Measurements from ENCODE around the gene L1CAM. TPM values are rescaled to one million over a fixed set of nuclear protein-coding genes. Genes with fewer than 3 reads are reported as not detected.

L1CAM gene
- total RNA-seq, 2 experiments from 2014 or later = not detected

DNA sequence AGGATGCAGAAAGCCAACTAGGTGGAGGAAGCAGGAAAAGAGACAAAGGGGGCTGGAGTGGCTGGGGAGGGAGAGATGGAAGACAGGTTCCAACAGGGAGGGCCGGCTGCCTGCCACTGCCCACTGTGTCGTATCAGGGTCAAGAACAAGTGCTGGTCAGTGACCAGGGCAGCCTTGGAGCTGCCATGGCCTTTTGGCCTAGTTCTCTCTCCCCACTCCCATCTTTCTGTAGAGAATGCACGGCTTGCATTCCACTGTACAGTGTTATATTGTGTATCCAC, 11.9 kb downstream of the L1CAM start:
- BruUV-seq (replicated peaks) = no TSS peak
- Histone ChIP-seq H3K4me2 (ENCODE audit: low read length) (no peak overlapping the region), H3K9me2 (ENCODE audit: insufficient read depth, low read length) (no peaks in the 10 kb centered on the region), H3K4me1 (ENCODE audit: insufficient read depth, low read length, poor library complexity, severe bottlenecking) (no peaks in the 10 kb centered on the region), H3K4me3 (ENCODE audit: low read depth, low read length, poor library complexity, severe bottlenecking) (no peak overlapping the region), H3K79me2 (ENCODE audit: insufficient read depth, low read depth, low read length) (no peaks in the 10 kb centered on the region), H3K36me3 (ENCODE audit: insufficient read depth, low read length) (no peaks in the 10 kb centered on the region), H4K20me1 (ENCODE audit: insufficient read depth, low read length) (no peaks in the 10 kb centered on the region), H3K9me3 (ENCODE audit: low read length) (no peaks in the 10 kb centered on the region), H3K27ac (ENCODE audit: low read depth, low read length, poor library complexity, severe bottlenecking) (no peak overlapping the region), H2AFZ (ENCODE audit: low read length) (no peak overlapping the region)
- ChIA-PET POLR2A (no interaction called here), CTCF (ENCODE audit: unreplicated experiment) (no interaction called here)
- TF ChIP-seq, protein P1, sequence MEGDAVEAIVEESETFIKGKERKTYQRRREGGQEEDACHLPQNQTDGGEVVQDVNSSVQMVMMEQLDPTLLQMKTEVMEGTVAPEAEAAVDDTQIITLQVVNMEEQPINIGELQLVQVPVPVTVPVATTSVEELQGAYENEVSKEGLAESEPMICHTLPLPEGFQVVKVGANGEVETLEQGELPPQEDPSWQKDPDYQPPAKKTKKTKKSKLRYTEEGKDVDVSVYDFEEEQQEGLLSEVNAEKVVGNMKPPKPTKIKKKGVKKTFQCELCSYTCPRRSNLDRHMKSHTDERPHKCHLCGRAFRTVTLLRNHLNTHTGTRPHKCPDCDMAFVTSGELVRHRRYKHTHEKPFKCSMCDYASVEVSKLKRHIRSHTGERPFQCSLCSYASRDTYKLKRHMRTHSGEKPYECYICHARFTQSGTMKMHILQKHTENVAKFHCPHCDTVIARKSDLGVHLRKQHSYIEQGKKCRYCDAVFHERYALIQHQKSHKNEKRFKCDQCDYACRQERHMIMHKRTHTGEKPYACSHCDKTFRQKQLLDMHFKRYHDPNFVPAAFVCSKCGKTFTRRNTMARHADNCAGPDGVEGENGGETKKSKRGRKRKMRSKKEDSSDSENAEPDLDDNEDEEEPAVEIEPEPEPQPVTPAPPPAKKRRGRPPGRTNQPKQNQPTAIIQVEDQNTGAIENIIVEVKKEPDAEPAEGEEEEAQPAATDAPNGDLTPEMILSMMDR (conservative IDR thresholded peaks at IDR 0.05; ENCODE audit: low read length) = no peak
- no peak for DNase-seq (ENCODE audit: low spot score)
- intact Hi-C loops (cut with micrococcal nuclease; ENCODE audit: unreplicated experiment) = no loop called here

DNA sequence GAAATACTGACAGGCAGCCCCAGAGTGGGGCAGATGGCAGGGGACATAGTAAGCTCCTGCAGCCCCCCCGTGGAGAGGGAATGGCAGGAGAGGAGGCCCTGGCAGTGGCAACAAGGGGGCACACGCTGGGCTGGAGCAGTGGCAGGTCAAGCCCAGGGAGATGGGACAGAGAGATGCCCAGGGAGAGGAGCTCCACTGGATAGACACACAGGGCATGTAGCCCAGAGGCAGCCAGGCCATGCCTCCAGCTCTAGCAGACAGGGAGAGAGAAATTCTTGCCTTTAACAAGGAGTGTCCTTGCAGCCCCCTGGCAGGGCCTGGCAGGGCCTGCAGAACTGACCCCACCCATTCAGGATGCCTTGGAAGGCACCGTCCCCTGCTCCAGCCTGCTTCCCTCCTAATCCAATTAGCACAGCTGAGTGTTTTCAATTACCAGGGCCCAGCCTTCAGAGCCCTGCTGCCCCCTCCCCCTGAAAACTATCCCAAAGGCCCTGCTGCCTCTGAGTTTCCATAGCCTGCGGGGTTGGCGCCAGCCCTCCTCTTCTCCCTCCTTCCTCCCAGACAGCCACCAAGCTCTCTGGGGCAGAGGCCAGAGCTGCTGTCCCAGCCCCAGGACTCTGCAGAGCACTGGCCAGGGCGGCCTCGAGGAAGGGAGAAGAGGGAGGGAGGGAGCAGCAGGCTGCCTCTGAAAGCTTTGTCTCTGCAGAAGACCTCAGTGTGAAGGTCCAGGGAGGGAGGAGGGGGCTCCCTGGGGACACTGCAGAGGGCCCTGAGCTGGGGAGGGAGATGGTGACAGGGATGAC, 12.5 kb downstream of the L1CAM start:
- BruUV-seq (replicated peaks) = no TSS peak
- ChIA-PET POLR2A (no interaction called here), CTCF (ENCODE audit: unreplicated experiment) (no interaction called here)
- no peak overlapping the region for H2AFZ ChIP-seq (ENCODE audit: low read length)
- no peaks in the 10 kb centered on the region for H3K36me3 ChIP-seq (ENCODE audit: insufficient read depth, low read length)
- intact Hi-C loops (cut with micrococcal nuclease; ENCODE audit: unreplicated experiment) = no loop called here
- no peak for TF ChIP-seq EZH2phosphoT487 (IDR thresholded peaks at IDR 0.05; ENCODE audit: borderline replicate concordance, low read depth, low read length)
- TF ChIP-seq, protein P1 (conservative IDR thresholded peaks at IDR 0.05; ENCODE audit: low read length) = no peak
- H3K27ac ChIP-seq (ENCODE audit: low read depth, low read length, poor library complexity, severe bottlenecking) = no peak overlapping the region
- H3K9me3 ChIP-seq (ENCODE audit: low read length) = no peaks in the 10 kb centered on the region
- no peaks in the 10 kb centered on the region for H3K79me2 ChIP-seq (ENCODE audit: insufficient read depth, low read depth, low read length)
- no peak overlapping the region for H3K4me3 ChIP-seq (ENCODE audit: low read depth, low read length, poor library complexity, severe bottlenecking)
- H3K4me1 ChIP-seq (ENCODE audit: insufficient read depth, low read length, poor library complexity, severe bottlenecking) = no peaks in the 10 kb centered on the region
- no peak for DNase-seq (ENCODE audit: low spot score)
- no peaks in the 10 kb centered on the region for H3K9me2 ChIP-seq (ENCODE audit: insufficient read depth, low read length)
- no peaks in the 10 kb centered on the region for H4K20me1 ChIP-seq (ENCODE audit: insufficient read depth, low read length)
- H3K4me2 ChIP-seq (ENCODE audit: low read length) = no peak overlapping the region

DNA sequence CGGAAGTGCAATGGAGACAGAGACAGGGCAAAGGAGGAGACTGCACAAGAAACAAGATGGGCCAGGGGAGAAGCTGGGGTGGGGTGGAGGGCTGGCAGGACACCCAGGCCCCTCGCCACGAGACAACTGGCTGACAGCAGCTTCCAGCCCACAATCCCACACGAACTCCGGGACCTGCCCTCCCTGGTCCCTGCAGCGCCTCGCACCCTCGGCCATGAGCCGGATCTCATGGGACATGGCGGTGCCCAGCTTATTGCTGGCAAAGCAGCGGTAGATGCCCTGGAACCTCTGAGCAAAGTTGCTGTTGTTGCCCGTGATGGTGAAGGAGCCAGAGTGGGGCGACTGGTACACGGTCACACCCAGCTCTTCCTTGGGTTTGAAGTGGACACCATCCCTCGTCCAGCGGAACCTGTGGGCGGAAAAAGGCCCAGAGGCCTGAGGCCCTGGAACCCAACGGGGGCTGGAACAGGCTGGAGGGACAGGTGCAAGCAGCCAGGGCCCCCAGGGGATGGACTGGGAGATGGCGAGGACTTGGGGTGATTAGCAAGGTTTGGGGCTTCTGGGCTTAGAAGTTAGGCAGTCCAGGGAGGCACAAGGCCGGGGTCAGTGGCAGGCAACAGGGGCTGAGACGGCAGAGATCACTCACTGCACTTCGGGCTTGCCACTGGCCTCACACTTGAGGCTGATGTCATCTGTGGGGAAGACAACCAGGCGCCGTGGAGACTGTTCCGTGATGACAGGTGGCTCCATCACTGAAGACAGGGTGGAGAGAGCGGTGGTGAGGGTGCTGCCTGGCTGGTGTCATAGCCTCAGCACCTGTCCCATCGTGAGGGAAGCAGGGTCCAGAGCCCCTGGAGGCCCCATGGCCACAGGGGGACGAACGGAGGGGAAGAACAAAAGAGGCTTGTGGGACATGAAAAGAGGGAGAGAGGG, 13.8 kb downstream of the L1CAM start:
- Histone ChIP-seq H2AFZ (ENCODE audit: low read length) (no peak overlapping the region), H3K4me3 (ENCODE audit: low read depth, low read length, poor library complexity, severe bottlenecking) (no peak overlapping the region), H3K4me1 (ENCODE audit: insufficient read depth, low read length, poor library complexity, severe bottlenecking) (no peaks in the 10 kb centered on the region), H3K9me2 (ENCODE audit: insufficient read depth, low read length) (no peaks in the 10 kb centered on the region), H4K20me1 (ENCODE audit: insufficient read depth, low read length) (no peaks in the 10 kb centered on the region), H3K4me2 (ENCODE audit: low read length) (no peak overlapping the region), H3K36me3 (ENCODE audit: insufficient read depth, low read length) (no peaks in the 10 kb centered on the region), H3K79me2 (ENCODE audit: insufficient read depth, low read depth, low read length) (no peaks in the 10 kb centered on the region), H3K9me3 (ENCODE audit: low read length) (no peaks in the 10 kb centered on the region), H3K27ac (ENCODE audit: low read depth, low read length, poor library complexity, severe bottlenecking) (no peak overlapping the region)
- ChIA-PET POLR2A (no interaction called here), CTCF (ENCODE audit: unreplicated experiment) (no interaction called here)
- TF ChIP-seq, protein P1 (conservative IDR thresholded peaks at IDR 0.05; ENCODE audit: low read length) = no peak
- DNase-seq (ENCODE audit: low spot score) = no peak
- intact Hi-C loops (cut with micrococcal nuclease; ENCODE audit: unreplicated experiment) = no loop called here
- no TSS peak for BruUV-seq (replicated peaks)
